Esophagus squamous epithelium (tissue), 4 donors: ENCODE measurements around the gene RAB30.
"Not testable (repeated sequence)": the region's sequence is repeated elsewhere in the genome, so short reads cannot be mapped to it uniquely, and the experiment has no call there.

Experiments used
- POLR2A ChIP-seq, 4 donors: fragments of 450-650 bp; IDR thresholded peaks; one replicate each; pipeline ENCODE4 v1.6.1; 2017; ENCODE audit warnings: antibody characterized with exemption in 4 of 4, mild to moderate bottlenecking in 4 of 4, moderate library complexity in 3 of 4
- TF ChIP-seq, protein P1 (sequence below), 6 experiments: fragments of 450-650 bp in 4 of 6; fragments of 200-600 bp in 2 of 6; sonication (generic) in 2 of 6; IDR thresholded peaks; one replicate each; pipeline ENCODE4 v1.5.1; 2016 to 2019; ENCODE audit warnings: antibody characterized with exemption in 6 of 6, mild to moderate bottlenecking in 4 of 6, moderate library complexity in 4 of 6

DNA sequence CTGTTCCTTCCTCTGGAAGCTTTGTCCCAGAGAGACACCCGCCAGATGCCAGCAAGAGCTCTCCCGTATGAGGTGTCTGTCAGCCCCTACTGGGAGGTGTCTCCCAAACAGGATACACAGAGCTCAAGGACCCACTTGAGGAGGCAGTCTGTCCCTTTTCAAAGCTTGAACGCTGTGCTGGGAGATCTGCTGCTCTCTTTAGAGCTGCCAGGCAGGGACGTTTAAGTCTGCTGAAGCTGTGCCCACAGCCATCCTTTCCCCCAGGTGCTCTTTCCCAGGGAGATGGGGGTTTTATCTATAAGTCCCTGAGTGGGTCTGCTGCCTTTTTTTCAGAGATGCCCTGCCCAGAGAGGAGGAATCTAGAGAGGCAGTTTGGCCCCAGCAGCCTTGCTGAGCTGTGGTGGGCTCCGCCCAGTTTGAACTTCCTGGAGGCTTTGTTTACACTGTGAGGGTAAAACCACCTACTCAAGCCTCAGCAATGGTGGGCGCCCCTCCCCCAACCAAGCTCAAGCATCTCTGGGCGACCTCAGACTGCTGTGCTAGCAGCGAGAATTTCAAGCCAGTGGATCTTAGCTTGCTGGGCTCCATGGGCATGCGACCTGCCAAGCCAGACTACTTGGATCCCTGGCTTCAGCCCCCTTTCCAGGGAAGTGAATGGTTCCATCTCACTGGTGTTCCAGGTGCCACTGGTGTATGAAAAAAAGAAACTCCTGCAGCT lies 115.8 kb downstream of the RAB30 start:
- TF ChIP-seq, protein P1, sequence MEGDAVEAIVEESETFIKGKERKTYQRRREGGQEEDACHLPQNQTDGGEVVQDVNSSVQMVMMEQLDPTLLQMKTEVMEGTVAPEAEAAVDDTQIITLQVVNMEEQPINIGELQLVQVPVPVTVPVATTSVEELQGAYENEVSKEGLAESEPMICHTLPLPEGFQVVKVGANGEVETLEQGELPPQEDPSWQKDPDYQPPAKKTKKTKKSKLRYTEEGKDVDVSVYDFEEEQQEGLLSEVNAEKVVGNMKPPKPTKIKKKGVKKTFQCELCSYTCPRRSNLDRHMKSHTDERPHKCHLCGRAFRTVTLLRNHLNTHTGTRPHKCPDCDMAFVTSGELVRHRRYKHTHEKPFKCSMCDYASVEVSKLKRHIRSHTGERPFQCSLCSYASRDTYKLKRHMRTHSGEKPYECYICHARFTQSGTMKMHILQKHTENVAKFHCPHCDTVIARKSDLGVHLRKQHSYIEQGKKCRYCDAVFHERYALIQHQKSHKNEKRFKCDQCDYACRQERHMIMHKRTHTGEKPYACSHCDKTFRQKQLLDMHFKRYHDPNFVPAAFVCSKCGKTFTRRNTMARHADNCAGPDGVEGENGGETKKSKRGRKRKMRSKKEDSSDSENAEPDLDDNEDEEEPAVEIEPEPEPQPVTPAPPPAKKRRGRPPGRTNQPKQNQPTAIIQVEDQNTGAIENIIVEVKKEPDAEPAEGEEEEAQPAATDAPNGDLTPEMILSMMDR (IDR thresholded peaks at IDR 0.05), result not testable (repeated sequence)
- not testable (repeated sequence) for TF ChIP-seq POLR2A (IDR thresholded peaks at IDR 0.05)
